ENCODE measurements around the gene CDCA8. TPM values are rescaled to one million over a fixed set of nuclear protein-coding genes. Genes with fewer than 3 reads are reported as not detected.

The CDCA8 gene
- total and polyA plus RNA-seq, 2 experiments from 2014 or later: 31.6 to 37.9 TPM

GRCh38 chr1:37708471-37708870 is 16.2 kb downstream of the CDCA8 start:
- ATAC-seq: no peak
- no peak overlapping the region for H3K4me3 Mint-ChIP-seq

More at GRCh38 chr1:37708471-37708870, 16.2 kb downstream of the CDCA8 start:
- TF ChIP-seq ZNF114 (CRISPR knock-in tag; IDR thresholded peaks at IDR 0.05): no peak
- TF ChIP-seq STAT1 (IDR thresholded peaks at IDR 0.05; ENCODE audit: unreplicated experiment): no peak
- no peak for TF ChIP-seq EZH2 (IDR thresholded peaks at IDR 0.05; ENCODE audit: low read depth, unreplicated experiment)
- no peak for TF ChIP-seq POLR2AphosphoS5 (IDR thresholded peaks at IDR 0.05; ENCODE audit: low read depth)
- TF ChIP-seq EZH2phosphoT487 (IDR thresholded peaks at IDR 0.05; ENCODE audit: unreplicated experiment): no peak
- no peak for TF ChIP-seq JUNB (IDR thresholded peaks at IDR 0.05; ENCODE audit: unreplicated experiment)
- TF ChIP-seq CREB1 (CRISPR knock-in tag; IDR thresholded peaks at IDR 0.05; ENCODE audit: low read depth): no peak
- no peak for TF ChIP-seq NANOG (IDR thresholded peaks at IDR 0.05; ENCODE audit: borderline replicate concordance)
- TF ChIP-seq ZNF462 (CRISPR knock-in tag; IDR thresholded peaks at IDR 0.05): no peak
- TF ChIP-seq REST (IDR thresholded peaks at IDR 0.05; ENCODE audit: unreplicated experiment): no peak
- TF ChIP-seq ZNF331 (CRISPR knock-in tag; IDR thresholded peaks at IDR 0.05; ENCODE audit: low read depth): no peak
- TF ChIP-seq ETS1 (IDR thresholded peaks at IDR 0.05): no peak
- no peak for TF ChIP-seq CTCF (conservative IDR thresholded peaks at IDR 0.05; ENCODE audit: low read depth in 2 of 2)
- Histone ChIP-seq H4K20me1 (replicated peaks; ENCODE audit: insufficient read depth) (0 out of 2 replicates have a peak, but pooled peaks cover 4% of the 10 kb centered on the region), H3K36me3 (ENCODE audit: insufficient read depth) (peaks cover 52% of the 10 kb centered on the region), H3K4me1 (ENCODE audit: insufficient read depth) (no peaks in the 10 kb centered on the region), H3K27ac (ENCODE audit: low read depth) (no peak overlapping the region), H3K4me2 (no peak overlapping the region), H3F3A (replicated peaks; ENCODE audit: low read depth) (no peaks in the 10 kb centered on the region), H2AFZ (no peak overlapping the region), H3K79me2 (replicated peaks; ENCODE audit: insufficient read depth) (no peaks in the 10 kb centered on the region), H3K9me2 (ENCODE audit: insufficient read depth) (no peaks in the 10 kb centered on the region), H3K27me3 (ENCODE audit: insufficient read depth) (no peaks in the 10 kb centered on the region), H3K4me3 (no peak overlapping the region)
- Mint-ChIP-seq H3K4me1 (no peaks in the 10 kb centered on the region), H3K9me3 (no peaks in the 10 kb centered on the region), H3K27ac (no peak overlapping the region), H3K27me3 (ENCODE audit: insufficient read depth, low read depth, poor library complexity) (peaks cover 3% of the 10 kb centered on the region), H3K36me3 (ENCODE audit: low read depth) (peaks cover 57% of the 10 kb centered on the region)
- DNase-seq (ENCODE audit: low spot score): no peak
